IPS-20b (cell line): ENCODE data around the gene FBXL13.

Source experiments
- H3K27ac ChIP-seq: one replicate; pipeline ENCODE4 v1.5.1; 2013; ENCODE audit warnings: low read length
- H3K27me3 ChIP-seq: 2 replicates; pipeline ENCODE4 v1.6.1; 2013; ENCODE audit warnings: mild to moderate bottlenecking, low read length, inconsistent platforms; ENCODE audit not compliant: insufficient read depth
- H3K36me3 ChIP-seq: 2 replicates; pipeline ENCODE4 v1.6.1; 2013; ENCODE audit warnings: low read depth, mild to moderate bottlenecking, inconsistent platforms, low read length, moderate library complexity; ENCODE audit not compliant: insufficient read depth
- H3K4me1 ChIP-seq: 2 replicates; pipeline ENCODE4 v1.6.1; 2013; ENCODE audit warnings: mild to moderate bottlenecking, control low read depth, inconsistent platforms, low read length, moderate library complexity; ENCODE audit not compliant: insufficient read depth
- H3K4me3 ChIP-seq: 2 replicates; pipeline ENCODE4 v1.5.1; 2013; ENCODE audit warnings: mild to moderate bottlenecking, low read length, inconsistent platforms
- H3K9ac ChIP-seq: 2 replicates; pipeline ENCODE4 v1.6.1; 2013; ENCODE audit warnings: low read depth, mild to moderate bottlenecking, inconsistent platforms, low read length, moderate library complexity
- H3K9me3 ChIP-seq: 2 replicates; pipeline ENCODE4 v1.6.1; 2013; ENCODE audit warnings: mild to moderate bottlenecking, low read depth, low read length, inconsistent platforms; ENCODE audit not compliant: insufficient read depth

Gene FBXL13

DNA sequence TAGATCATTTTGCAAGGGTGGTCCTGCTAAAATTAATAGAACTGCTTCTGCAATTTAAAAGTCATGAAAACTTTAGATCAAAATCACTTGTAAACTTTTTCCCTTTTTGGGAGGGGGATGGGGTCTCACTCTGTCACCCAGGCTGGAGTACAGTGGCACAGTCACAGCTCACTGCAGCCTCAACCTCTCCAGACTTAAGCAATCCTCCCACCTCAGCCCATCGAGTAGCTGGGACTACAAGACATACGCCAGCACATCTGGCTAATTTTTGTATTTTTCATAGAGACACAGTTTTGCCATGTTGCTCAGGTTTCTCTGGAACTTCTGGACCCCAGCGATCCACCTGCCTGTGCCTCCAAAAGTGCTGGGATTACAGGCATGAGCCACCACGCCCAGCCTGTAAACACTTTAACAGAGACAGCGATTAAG lies 82.1 kb downstream of the FBXL13 start:
- no peaks in the 10 kb centered on the region for H3K36me3 ChIP-seq
- H3K27me3 ChIP-seq: no peaks in the 10 kb centered on the region
- H3K27ac ChIP-seq: no peak overlapping the region
- H3K4me1 ChIP-seq: no peaks in the 10 kb centered on the region
- H3K9ac ChIP-seq: no peak overlapping the region
- H3K4me3 ChIP-seq: no peak overlapping the region
- peaks cover 5% of the 10 kb centered on the region; the same call in 1 of the 2 replicates for H3K9me3 ChIP-seq

- Histone ChIP-seq H3K4me3 (no peak overlapping the region), H3K27me3 (no peaks in the 10 kb centered on the region), H3K9ac (no peak overlapping the region), H3K27ac (no peak overlapping the region), H3K36me3 (no peaks in the 10 kb centered on the region), H3K9me3 (peaks cover 5% of the 10 kb centered on the region; the same call in 1 of the 2 replicates), H3K4me1 (no peaks in the 10 kb centered on the region)
Observed at GRCh38 chr7:102991540-102992214, 82.9 kb downstream of the FBXL13 start.

DNA sequence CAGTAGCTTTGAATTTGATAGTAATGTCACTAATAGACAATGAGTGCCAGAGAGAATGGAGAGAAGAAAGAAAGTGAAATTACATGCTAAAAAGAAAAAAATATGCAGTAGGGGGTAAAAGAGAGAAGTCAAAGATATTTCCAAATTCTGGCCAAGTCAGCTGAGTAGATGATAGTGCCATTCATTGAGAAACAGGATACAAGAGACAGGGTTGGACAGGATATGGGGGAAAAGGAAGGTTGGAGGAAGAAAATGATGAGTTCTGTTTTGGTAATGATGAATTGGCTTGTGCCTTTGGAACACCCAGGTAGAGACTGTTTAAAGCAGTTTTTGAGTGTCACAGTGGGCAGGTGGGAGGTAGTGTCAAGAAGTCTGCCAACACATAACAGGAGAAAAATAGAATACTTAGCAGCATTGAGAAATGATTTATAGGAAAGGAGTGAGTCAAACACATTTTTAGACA lies 83.5 kb downstream of the FBXL13 start:
- Histone ChIP-seq H3K36me3 (no peaks in the 10 kb centered on the region), H3K27ac (no peak overlapping the region)

GRCh38 chr7:102990642-102991041 lies 84.0 kb downstream of the FBXL13 start:
- no peak overlapping the region for H3K27ac ChIP-seq

More for the DNA sequence above, 83.5 kb downstream of the FBXL13 start:
- H3K9ac ChIP-seq: no peak overlapping the region
- no peak overlapping the region for H3K4me3 ChIP-seq
- peaks cover 5% of the 10 kb centered on the region; the same call in 1 of the 2 replicates for H3K9me3 ChIP-seq
- H3K4me1 ChIP-seq: no peaks in the 10 kb centered on the region
- H3K27me3 ChIP-seq: no peaks in the 10 kb centered on the region

GRCh38 chr7:102988631-102989560 lies 85.7 kb downstream of the FBXL13 start:
- H3K4me1 ChIP-seq: no peaks in the 10 kb centered on the region
- H3K4me3 ChIP-seq: no peak overlapping the region
- no peak overlapping the region for H3K27ac ChIP-seq
- no peaks in the 10 kb centered on the region for H3K36me3 ChIP-seq
- no peak overlapping the region for H3K9ac ChIP-seq
- no peaks in the 10 kb centered on the region for H3K27me3 ChIP-seq
- no peaks in the 10 kb centered on the region for H3K9me3 ChIP-seq

More at GRCh38 chr7:102990642-102991041, 84.0 kb downstream of the FBXL13 start:
- H3K9ac ChIP-seq: no peak overlapping the region
- H3K36me3 ChIP-seq: no peaks in the 10 kb centered on the region
- H3K9me3 ChIP-seq: peaks cover 5% of the 10 kb centered on the region; the same call in 1 of the 2 replicates
- no peak overlapping the region for H3K4me3 ChIP-seq
- no peaks in the 10 kb centered on the region for H3K4me1 ChIP-seq
- no peaks in the 10 kb centered on the region for H3K27me3 ChIP-seq

- Histone ChIP-seq H3K4me1 (no peaks in the 10 kb centered on the region), H3K9ac (no peak overlapping the region), H3K4me3 (no peak overlapping the region), H3K36me3 (no peaks in the 10 kb centered on the region), H3K9me3 (no peaks in the 10 kb centered on the region), H3K27me3 (no peaks in the 10 kb centered on the region), H3K27ac (no peak overlapping the region)
Observed at GRCh38 chr7:102988088-102988487, 86.5 kb downstream of the FBXL13 start.

- Histone ChIP-seq H3K4me1 (no peaks in the 10 kb centered on the region), H3K27me3 (no peaks in the 10 kb centered on the region), H3K27ac (no peak overlapping the region), H3K9ac (no peak overlapping the region), H3K9me3 (no peaks in the 10 kb centered on the region), H3K4me3 (no peak overlapping the region), H3K36me3 (no peaks in the 10 kb centered on the region)
Observed at GRCh38 chr7:102985176-102985783, 89.3 kb downstream of the FBXL13 start.

- H3K27ac ChIP-seq: no peak overlapping the region
- H3K4me1 ChIP-seq: no peaks in the 10 kb centered on the region
- H3K9me3 ChIP-seq: no peaks in the 10 kb centered on the region
- H3K9ac ChIP-seq: no peak overlapping the region
- H3K27me3 ChIP-seq: no peaks in the 10 kb centered on the region
- H3K4me3 ChIP-seq: no peak overlapping the region
- no peaks in the 10 kb centered on the region for H3K36me3 ChIP-seq
Observed at GRCh38 chr7:102983602-102984001, 91.0 kb downstream of the FBXL13 start.

- Histone ChIP-seq H3K9ac (no peak overlapping the region), H3K27ac (no peak overlapping the region), H3K9me3 (no peaks in the 10 kb centered on the region), H3K27me3 (no peaks in the 10 kb centered on the region), H3K4me3 (no peak overlapping the region), H3K4me1 (no peaks in the 10 kb centered on the region), H3K36me3 (no peaks in the 10 kb centered on the region)
Observed at GRCh38 chr7:102982235-102982634, 92.4 kb downstream of the FBXL13 start.

DNA sequence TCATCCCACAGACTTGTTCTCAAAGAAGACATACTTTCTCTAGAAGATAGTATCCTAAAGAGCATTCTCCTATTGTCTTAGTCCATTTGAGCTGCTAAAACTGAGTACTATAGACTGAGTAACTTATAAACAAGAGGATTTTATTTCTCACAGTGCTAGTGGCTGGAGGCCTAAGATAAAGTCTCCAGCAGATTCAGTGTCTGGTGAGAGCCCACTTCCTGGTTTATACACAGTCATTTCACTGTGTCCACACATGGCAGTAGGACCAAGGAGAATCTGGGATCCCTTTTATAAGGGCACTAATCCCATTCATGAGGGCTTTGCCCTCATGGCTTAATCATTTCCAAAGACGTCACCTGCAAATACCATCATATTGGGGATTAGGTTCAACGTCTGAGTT lies 93.1 kb downstream of the FBXL13 start:
- Histone ChIP-seq H3K27me3 (no peaks in the 10 kb centered on the region), H3K36me3 (no peaks in the 10 kb centered on the region), H3K9ac (no peak overlapping the region), H3K9me3 (no peaks in the 10 kb centered on the region), H3K27ac (no peak overlapping the region), H3K4me1 (no peaks in the 10 kb centered on the region), H3K4me3 (no peak overlapping the region)

DNA sequence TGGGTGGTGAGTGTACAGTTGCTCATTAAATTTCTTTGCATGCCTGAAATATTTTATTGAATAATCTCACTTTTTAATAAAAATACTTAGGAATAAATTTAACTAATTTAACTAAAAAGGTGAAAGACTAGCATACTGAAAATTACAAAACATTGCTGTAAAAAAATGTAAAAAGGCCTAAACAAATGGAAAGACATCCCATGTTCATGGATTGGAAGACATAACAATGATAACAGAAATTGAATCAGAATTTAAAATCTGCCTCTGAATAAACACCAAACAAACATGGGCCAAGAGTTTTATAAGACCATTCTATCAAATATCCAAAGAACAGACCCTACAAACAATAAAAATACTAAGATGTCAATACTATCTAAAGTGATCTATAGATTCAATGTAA lies 94.9 kb downstream of the FBXL13 start:
- Histone ChIP-seq H3K9me3 (no peaks in the 10 kb centered on the region), H3K4me3 (no peak overlapping the region), H3K27me3 (no peaks in the 10 kb centered on the region), H3K36me3 (no peaks in the 10 kb centered on the region), H3K4me1 (no peaks in the 10 kb centered on the region), H3K27ac (no peak overlapping the region), H3K9ac (no peak overlapping the region)
